ENCODE measurements around the gene GPX3. TPM values are rescaled to one million over a fixed set of nuclear protein-coding genes. Genes with fewer than 3 reads are reported as not detected.
A peak's percentile ranks its signal among the peaks of the same experiment; 100 is the strongest.

Gene GPX3
- 627 TPM for total RNA-seq
- long read RNA-seq, transcript GPX3-201 (5 exons, 1,636 nt) = major isoform, 571 of 645 reads
- long read RNA-seq, transcript GPX3-209 (6 exons, 1,478 nt) = minor isoform, 9 of 645 reads
- long read RNA-seq, partial matches to known transcripts = 38 of 645 reads
- long read RNA-seq, other reads (novel, unspliced or antisense) = 25 of 645 reads

GRCh38 chr5:151020304-151021110 is at the start of gene GPX3:
GPX3 (plus strand) TSS chr5:151020591; CDS start chr5:151020655, 64 bp downstream.
- intact Hi-C loops (cut with DNase I) = no loop called here
- peak; percentile 97 for DNase-seq (ENCODE audit: missing footprints)
- ATAC-seq = peak; percentile 92

GRCh38 chr5:150978590-150978989 is 41.8 kb upstream of the GPX3 start:
- DNase-seq (ENCODE audit: missing footprints) (no peak), ATAC-seq (no peak)
- intact Hi-C loops (cut with DNase I) = no loop called here

GRCh38 chr5:150987746-150988145 is 32.6 kb upstream of the GPX3 start:
- DNase-seq (ENCODE audit: missing footprints) (no peak), ATAC-seq (no peak)
- intact Hi-C loops (cut with DNase I) = no loop called here

- intact Hi-C loops (cut with DNase I) = no loop called here
- ATAC-seq = no peak
- DNase-seq (ENCODE audit: missing footprints) = no peak
Observed at GRCh38 chr5:150989695-150990094, 30.7 kb upstream of the GPX3 start.

GRCh38 chr5:150992705-150993104 is 27.7 kb upstream of the GPX3 start:
- DNase-seq (ENCODE audit: missing footprints) (no peak), ATAC-seq (no peak)
- intact Hi-C loops (cut with DNase I) = no loop called here

- intact Hi-C loops (cut with DNase I) = no loop called here
- DNase-seq (ENCODE audit: missing footprints) (no peak), ATAC-seq (no peak)
Observed at GRCh38 chr5:150993422-150993821, 27.0 kb upstream of the GPX3 start.

GRCh38 chr5:150993826-150994412 is 26.5 kb upstream of the GPX3 start:
- intact Hi-C loops (cut with DNase I) = no loop called here
- ATAC-seq = no peak
- DNase-seq (ENCODE audit: missing footprints) = no peak

GRCh38 chr5:150999704-151000442 is 20.5 kb upstream of the GPX3 start:
- ATAC-seq (peak; percentile 85), DNase-seq (ENCODE audit: missing footprints) (peak; percentile 72)
- intact Hi-C loops (cut with DNase I) = loop anchor here (2.0 to 5.0 kb wide), 2 partner anchors 115 to 167 kb away; no protein-coding TSS in a partner anchor

GRCh38 chr5:151001436-151001835 is 19.0 kb upstream of the GPX3 start:
- no peak for ATAC-seq
- DNase-seq (ENCODE audit: missing footprints) = no peak
- intact Hi-C loops (cut with DNase I) = loop anchor here (2.0 to 5.0 kb wide), 2 partner anchors 113 to 166 kb away; no protein-coding TSS in a partner anchor

- ATAC-seq = no peak
- intact Hi-C loops (cut with DNase I) = loop anchor here (1.0 to 5.0 kb wide), 2 partner anchors 45 to 165 kb away; no protein-coding TSS in a partner anchor
- no peak for DNase-seq (ENCODE audit: missing footprints)
Observed at GRCh38 chr5:151002250-151002649, 18.1 kb upstream of the GPX3 start.

- DNase-seq (ENCODE audit: missing footprints) (no peak), ATAC-seq (no peak)
- intact Hi-C loops (cut with DNase I) = loop anchor here (1.0 to 5.0 kb wide), 2 partner anchors 44 to 164 kb away; no protein-coding TSS in a partner anchor
Observed at GRCh38 chr5:151002681-151003502, 17.5 kb upstream of the GPX3 start.

- no peak for ATAC-seq
- intact Hi-C loops (cut with DNase I) = loop anchor here (5.0 kb wide), 1 partner anchor 164 kb away; no protein-coding TSS in a partner anchor
Observed at GRCh38 chr5:151003503-151003860, 16.9 kb upstream of the GPX3 start.

GRCh38 chr5:151004499-151004898 is 15.9 kb upstream of the GPX3 start:
- ATAC-seq (no peak), DNase-seq (ENCODE audit: missing footprints) (no peak)
- intact Hi-C loops (cut with DNase I) = loop anchor here (5.0 kb wide), 1 partner anchor 163 kb away; no protein-coding TSS in a partner anchor

More at GRCh38 chr5:151003503-151003860, 16.9 kb upstream of the GPX3 start:
- DNase-seq (ENCODE audit: missing footprints) = no peak

- no peak for DNase-seq (ENCODE audit: missing footprints)
- ATAC-seq = peak; percentile 58
- intact Hi-C loops (cut with DNase I) = no loop called here
Observed at GRCh38 chr5:151005187-151005949, 15.0 kb upstream of the GPX3 start.

- ATAC-seq = peak; percentile 88
- intact Hi-C loops (cut with DNase I) = no loop called here
- peak; percentile 88 for DNase-seq (ENCODE audit: missing footprints)
Observed at GRCh38 chr5:151005950-151006576, 14.3 kb upstream of the GPX3 start.

- DNase-seq (ENCODE audit: missing footprints) (no peak), ATAC-seq (peak; percentile 6)
- intact Hi-C loops (cut with DNase I) = no loop called here
Observed at GRCh38 chr5:151006704-151007334, 13.6 kb upstream of the GPX3 start.

All from Right ventricle myocardium inferior (tissue), 1 donor.